GM12878 (cell line): Measurements from ENCODE around the gene NFKBIE. TPM values are rescaled to one million over a fixed set of nuclear protein-coding genes. Genes with fewer than 3 reads are reported as not detected.

Experiments used
- ATF7 ChIP-seq: fragments of 450-650 bp; IDR thresholded peaks from 2 replicates; pipeline ENCODE4 v1.6.1; 2016; ENCODE audit warnings: low read depth, mild to moderate bottlenecking
- BACH1 ChIP-seq: fragments of 450-650 bp; IDR thresholded peaks from 2 replicates; pipeline ENCODE4 v1.6.1; 2017; ENCODE audit warnings: mild to moderate bottlenecking, borderline replicate concordance
- ETV6 ChIP-seq, 2 experiments: fragments of 450-650 bp in 1 of 2; IDR thresholded peaks in 1 of 2; conservative IDR thresholded peaks in 1 of 2; 2 replicates each; pipeline ENCODE4 v1.6.1; 2014; ENCODE audit warnings: antibody characterized with exemption in 1 of 2, borderline replicate concordance in 1 of 2, low read depth in 1 of 2, mild to moderate bottlenecking in 1 of 2, moderate library complexity in 1 of 2
- HDGF ChIP-seq: fragments of 450-650 bp; IDR thresholded peaks from 2 replicates; pipeline ENCODE4 v1.6.1; 2016; ENCODE audit warnings: antibody characterized with exemption
- IKZF2 ChIP-seq, 2 experiments: fragments of 450-650 bp; IDR thresholded peaks; 2 replicates each; pipeline ENCODE4 v1.6.1; 2017; ENCODE audit warnings: mild to moderate bottlenecking in 2 of 2, moderate library complexity in 2 of 2
- KAT2A ChIP-seq: conservative IDR thresholded peaks from 2 replicates; pipeline ENCODE4 v1.6.1; 2011; ENCODE audit warnings: low read depth, low read length; ENCODE audit not compliant: control insufficient read depth
- MYB ChIP-seq: fragments of 150-350 bp; IDR thresholded peaks from 2 replicates; pipeline ENCODE4 v1.6.1; 2014; ENCODE audit warnings: mild to moderate bottlenecking, low read depth, low read length, borderline replicate concordance
- POLR2AphosphoS5 ChIP-seq: IDR thresholded peaks from 2 replicates; pipeline ENCODE4 v1.6.1; 2011; ENCODE audit warnings: mild to moderate bottlenecking, low read length, inconsistent platforms
- RAD51 ChIP-seq: fragments of 450-650 bp; IDR thresholded peaks from 2 replicates; pipeline ENCODE4 v1.6.1; 2016; ENCODE audit warnings: moderate library complexity, mild to moderate bottlenecking, inconsistent platforms
- RFX5 ChIP-seq: IDR thresholded peaks from 2 replicates; pipeline ENCODE4 v1.6.1; 2011; ENCODE audit warnings: low read depth, low read length, improper control_type of control experiment
- SUPT20H ChIP-seq: IDR thresholded peaks from 2 replicates; pipeline ENCODE4 v1.6.1; 2011; ENCODE audit warnings: low read depth, mild to moderate bottlenecking, low read length, moderate library complexity, borderline replicate concordance; ENCODE audit not compliant: control insufficient read depth
- SUZ12 ChIP-seq: fragments of 200-600 bp; sonication (generic); IDR thresholded peaks from one replicate; pipeline ENCODE4 v1.6.1; 2018; ENCODE audit warnings: antibody characterized with exemption, mild to moderate bottlenecking; ENCODE audit not compliant: unreplicated experiment
- TAF1 ChIP-seq: IDR thresholded peaks from 2 replicates; pipeline ENCODE4 v1.6.1; 2011; ENCODE audit warnings: mild to moderate bottlenecking, low read depth, low read length, borderline replicate concordance
- TCF12 ChIP-seq: IDR thresholded peaks from 2 replicates; pipeline ENCODE4 v1.6.1; 2011; ENCODE audit warnings: low read depth, mild to moderate bottlenecking, low read length
- TCF7 ChIP-seq: IDR thresholded peaks from 2 replicates; pipeline ENCODE4 v1.6.1; 2014; ENCODE audit warnings: antibody characterized with exemption, borderline replicate concordance
- USF2 ChIP-seq: IDR thresholded peaks from 2 replicates; pipeline ENCODE4 v1.6.1; 2011; ENCODE audit warnings: low read depth, low read length, improper control_type of control experiment, borderline replicate concordance
- ZNF24 ChIP-seq: fragments of 450-650 bp; IDR thresholded peaks from 2 replicates; pipeline ENCODE4 v1.6.1; 2017; ENCODE audit warnings: antibody characterized with exemption, mild to moderate bottlenecking
- ZNF384 ChIP-seq: IDR thresholded peaks from 2 replicates; pipeline ENCODE4 v1.6.1; 2012; ENCODE audit warnings: low read depth, mild to moderate bottlenecking, low read length, improper control_type of control experiment, borderline replicate concordance
- ZNF622 ChIP-seq: fragments of 450-650 bp; IDR thresholded peaks from 2 replicates; pipeline ENCODE4 v1.6.1; 2017; ENCODE audit warnings: mild to moderate bottlenecking, inconsistent platforms
- ZSCAN29 ChIP-seq: fragments of 450-650 bp; IDR thresholded peaks from 2 replicates; pipeline ENCODE4 v1.6.1; 2017; ENCODE audit warnings: mild to moderate bottlenecking, moderate library complexity
- polyA plus RNA-seq, 11 experiments: library from polyadenylated mRNA; depleted of rRNA in 4 of 11; unstranded in 6 of 11; stranded (reverse) in 5 of 11; fragments of >200 nt; fragmentation: Nextera tagmentation in 4 of 11; fragmentation: Illumina TruSeq in 1 of 11; extraction: Ambion mirVana in 4 of 11; extraction: Trizol in 1 of 11; gene quantifications; 1 replicate in 1 of 11; 2 replicates in 10 of 11; pipeline versions ENCODE4 v1.2.1 to v1.2.3, GENCODE V29; 2011 to 2016; ENCODE audit warnings: inconsistent platforms in 2 of 11, missing spikeins in 2 of 11, low read depth in 1 of 11
- total RNA-seq, 4 experiments: library from RNA; depleted of rRNA in 3 of 4; stranded (reverse); fragments of >200 nt in 3 of 4; fragmentation: Illumina TruSeq in 1 of 4; extraction: Trizol in 1 of 4; gene quantifications; 2 replicates each; pipeline versions ENCODE4 v1.2.1 to v1.2.3, GENCODE V29; 2013 to 2021
- TF ChIP-seq, protein P1 (sequence below): fragments of 450-650 bp; IDR thresholded peaks from 2 replicates; pipeline ENCODE4 v1.6.1; 2017; ENCODE audit warnings: mild to moderate bottlenecking, low read depth, inconsistent platforms; ENCODE audit not compliant: poor library complexity, severe bottlenecking
- TF ChIP-seq, protein P2 (sequence below): fragments of 450-650 bp; IDR thresholded peaks from 2 replicates; pipeline ENCODE4 v1.6.1; 2017; ENCODE audit warnings: mild to moderate bottlenecking, moderate library complexity

Gene NFKBIE
- total and polyA plus RNA-seq, 10 of the 15 experiments (the other 5 are each of a cell fraction or from before 2014, with no cell fraction given), result 10.4 to 106 (median 38.8) TPM

DNA sequence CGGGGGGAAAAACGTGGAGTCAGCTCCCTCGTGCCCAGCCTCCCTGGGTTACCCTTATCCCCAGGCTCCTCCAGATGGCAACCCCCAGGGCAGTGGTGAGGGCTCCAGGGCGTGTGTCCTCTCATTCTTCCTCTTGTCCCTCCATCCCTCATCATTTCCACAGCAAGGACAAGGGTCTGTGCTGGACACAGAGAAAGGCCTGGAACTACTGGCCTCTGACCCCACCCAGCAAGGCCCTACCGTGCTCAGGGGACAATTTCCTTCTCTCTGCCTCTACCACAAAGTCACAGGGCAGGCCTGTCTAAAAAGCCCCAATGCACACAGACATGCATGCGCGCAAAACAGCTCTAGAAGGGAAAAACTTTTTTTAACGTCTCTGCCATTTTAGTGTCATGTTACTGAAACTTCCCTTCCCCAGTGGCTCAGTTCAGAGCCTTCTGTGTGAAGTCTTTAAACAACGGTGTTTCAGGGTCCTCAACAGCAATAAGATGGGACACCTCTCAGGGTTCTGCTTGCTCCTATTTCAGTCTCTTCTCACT is 7.0 kb downstream of the NFKBIE start (continued):
- TF ChIP-seq POLR2AphosphoS5 (no peak; the same call in 1 of the 2 replicates), TCF12 (peak; percentile 19; the same call in 1 of the 2 replicates), BACH1 (0 out of 2 replicates have a peak, but pooled peaks have one; percentile 36), RAD51 (no peak), ATF7 (no peak), MYB (0 out of 2 replicates have a peak, but pooled peaks have one; percentile 27), ZNF384 (peak; percentile 62; the same call in 1 of the 2 replicates), TCF7 (no peak), KAT2A (no peak), IKZF2 (IDR thresholded peaks at IDR 0.05) (no peak), ETV6 (conservative IDR thresholded peaks at IDR 0.05 in 1 of 2, IDR thresholded peaks at IDR 0.05 in 1 of 2; ENCODE audit: borderline replicate concordance in 1 of 2, low read depth in 1 of 2) (0 out of 4 replicates have a peak, but pooled peaks of 1 of the 2 experiments have one; percentile 14), ZNF622 (no peak), SUZ12 (no peak), HDGF (no peak), TAF1 (no peak), USF2 (no peak; the same call in 1 of the 2 replicates), ZNF24 (peak; percentile 62; the same call in 1 of the 2 replicates), RFX5 (no peak), SUPT20H (no peak), ZSCAN29 (no peak)
- TF ChIP-seq, protein P1, sequence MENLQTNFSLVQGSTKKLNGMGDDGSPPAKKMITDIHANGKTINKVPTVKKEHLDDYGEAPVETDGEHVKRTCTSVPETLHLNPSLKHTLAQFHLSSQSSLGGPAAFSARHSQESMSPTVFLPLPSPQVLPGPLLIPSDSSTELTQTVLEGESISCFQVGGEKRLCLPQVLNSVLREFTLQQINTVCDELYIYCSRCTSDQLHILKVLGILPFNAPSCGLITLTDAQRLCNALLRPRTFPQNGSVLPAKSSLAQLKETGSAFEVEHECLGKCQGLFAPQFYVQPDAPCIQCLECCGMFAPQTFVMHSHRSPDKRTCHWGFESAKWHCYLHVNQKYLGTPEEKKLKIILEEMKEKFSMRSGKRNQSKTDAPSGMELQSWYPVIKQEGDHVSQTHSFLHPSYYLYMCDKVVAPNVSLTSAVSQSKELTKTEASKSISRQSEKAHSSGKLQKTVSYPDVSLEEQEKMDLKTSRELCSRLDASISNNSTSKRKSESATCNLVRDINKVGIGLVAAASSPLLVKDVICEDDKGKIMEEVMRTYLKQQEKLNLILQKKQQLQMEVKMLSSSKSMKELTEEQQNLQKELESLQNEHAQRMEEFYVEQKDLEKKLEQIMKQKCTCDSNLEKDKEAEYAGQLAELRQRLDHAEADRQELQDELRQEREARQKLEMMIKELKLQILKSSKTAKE, result peak; percentile 58
- TF ChIP-seq, protein P2, sequence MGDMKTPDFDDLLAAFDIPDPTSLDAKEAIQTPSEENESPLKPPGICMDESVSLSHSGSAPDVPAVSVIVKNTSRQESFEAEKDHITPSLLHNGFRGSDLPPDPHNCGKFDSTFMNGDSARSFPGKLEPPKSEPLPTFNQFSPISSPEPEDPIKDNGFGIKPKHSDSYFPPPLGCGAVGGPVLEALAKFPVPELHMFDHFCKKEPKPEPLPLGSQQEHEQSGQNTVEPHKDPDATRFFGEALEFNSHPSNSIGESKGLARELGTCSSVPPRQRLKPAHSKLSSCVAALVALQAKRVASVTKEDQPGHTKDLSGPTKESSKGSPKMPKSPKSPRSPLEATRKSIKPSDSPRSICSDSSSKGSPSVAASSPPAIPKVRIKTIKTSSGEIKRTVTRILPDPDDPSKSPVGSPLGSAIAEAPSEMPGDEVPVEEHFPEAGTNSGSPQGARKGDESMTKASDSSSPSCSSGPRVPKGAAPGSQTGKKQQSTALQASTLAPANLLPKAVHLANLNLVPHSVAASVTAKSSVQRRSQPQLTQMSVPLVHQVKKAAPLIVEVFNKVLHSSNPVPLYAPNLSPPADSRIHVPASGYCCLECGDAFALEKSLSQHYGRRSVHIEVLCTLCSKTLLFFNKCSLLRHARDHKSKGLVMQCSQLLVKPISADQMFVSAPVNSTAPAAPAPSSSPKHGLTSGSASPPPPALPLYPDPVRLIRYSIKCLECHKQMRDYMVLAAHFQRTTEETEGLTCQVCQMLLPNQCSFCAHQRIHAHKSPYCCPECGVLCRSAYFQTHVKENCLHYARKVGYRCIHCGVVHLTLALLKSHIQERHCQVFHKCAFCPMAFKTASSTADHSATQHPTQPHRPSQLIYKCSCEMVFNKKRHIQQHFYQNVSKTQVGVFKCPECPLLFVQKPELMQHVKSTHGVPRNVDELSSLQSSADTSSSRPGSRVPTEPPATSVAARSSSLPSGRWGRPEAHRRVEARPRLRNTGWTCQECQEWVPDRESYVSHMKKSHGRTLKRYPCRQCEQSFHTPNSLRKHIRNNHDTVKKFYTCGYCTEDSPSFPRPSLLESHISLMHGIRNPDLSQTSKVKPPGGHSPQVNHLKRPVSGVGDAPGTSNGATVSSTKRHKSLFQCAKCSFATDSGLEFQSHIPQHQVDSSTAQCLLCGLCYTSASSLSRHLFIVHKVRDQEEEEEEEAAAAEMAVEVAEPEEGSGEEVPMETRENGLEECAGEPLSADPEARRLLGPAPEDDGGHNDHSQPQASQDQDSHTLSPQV, result peak; percentile 86
- TF ChIP-seq, all 136 proteins: peak for 24
